HepG2 (cell line): ENCODE data around the gene CALN1. TPM values are rescaled to one million over a fixed set of nuclear protein-coding genes. Genes with fewer than 3 reads are reported as not detected.

Experiments used
- ATAC-seq: fragments of 200-7000 bp; cut with Tn5 transposase; 3 replicates; pipeline ENCODE4 v1.9.1; 2020; ENCODE audit warnings: mild to moderate bottlenecking, moderate library complexity
- BruUV-seq: library from RNA; stranded (reverse); fragments of 400-500 nt; replicated peaks from 2 replicates; lab custom pipeline; 2021; lab: Mats Ljungman, UMichigan
- CTCF ChIA-PET: fragments of 300-600 bp; formaldehyde crosslinking; extraction: SDS; loops from one replicate; lab custom pipeline; 2021; ENCODE audit warnings: low total read pairs, inconsistent platforms, low intra/inter-chr PET ratio; lab: Yijun Ruan, JAX
- POLR2A ChIA-PET: fragments of 350-600 bp; sonication (Branson Sonifier 250); formaldehyde crosslinking; loops from one replicate; lab custom pipeline; 2020; ENCODE audit warnings: antibody characterized with exemption, inconsistent platforms; lab: Yijun Ruan, JAX
- DNase-seq: peaks from one replicate; pipeline ENCODE4 v3.0.0-alpha.2; 2015; ENCODE audit warnings: low spot score
- FAIRE-seq: peaks from 3 replicates; lab custom pipeline; 2011; peaks lifted over from hg19 to GRCh38; lab: Jason Lieb, UNC
- H2AFZ ChIP-seq: one replicate; pipeline ENCODE4 v1.6.1; 2011; ENCODE audit warnings: low read length, inconsistent platforms
- H3K27ac ChIP-seq: fragments of 300-600 bp; 3 replicates; pipeline ENCODE4 v1.8.0; 2011; ENCODE audit warnings: mixed run types, mild to moderate bottlenecking, mixed read lengths, low read length, inconsistent platforms; ENCODE audit not compliant: insufficient read depth; ENCODE audit errors: extremely low read length
- H3K27me3 ChIP-seq, 2 experiments: fragments of 200-600 bp in 1 of 2; 2 replicates in 1 of 2; 3 replicates in 1 of 2; pipeline versions ENCODE4 v1.6.0 to v1.8.0; 2011; ENCODE audit warnings: low read length in 2 of 2, mild to moderate bottlenecking in 2 of 2, moderate library complexity in 2 of 2, inconsistent platforms in 1 of 2; ENCODE audit not compliant: insufficient read depth in 2 of 2, control insufficient read depth in 1 of 2
- H3K36me3 ChIP-seq, 2 experiments: fragments of 200-600 bp in 1 of 2; replicated peaks in 1 of 2; 2 replicates in 1 of 2; 3 replicates in 1 of 2; pipeline versions ENCODE4 v1.5.1 to v1.8.0; 2011; ENCODE audit warnings: low read length in 2 of 2, inconsistent platforms in 1 of 2; ENCODE audit not compliant: insufficient read depth in 2 of 2, control insufficient read depth in 1 of 2
- H3K4me1 ChIP-seq: 2 replicates; pipeline ENCODE4 v1.5.1; 2012; ENCODE audit warnings: low read length, inconsistent platforms; ENCODE audit not compliant: insufficient read depth
- H3K4me2 ChIP-seq: 2 replicates; pipeline ENCODE4 v1.6.0; 2011; ENCODE audit warnings: low read depth, low read length, inconsistent platforms
- H3K4me3 ChIP-seq, 3 experiments: fragments of 200-600 bp in 1 of 3; sonication (generic), shearing (Covaris generic) in 1 of 3; replicated peaks in 1 of 3; 2 replicates each; pipeline ENCODE4 v1.5.1; 2011 to 2016; ENCODE audit warnings: low read length in 3 of 3, inconsistent platforms in 2 of 3, low read depth in 2 of 3, mild to moderate bottlenecking in 2 of 3, control low read depth in 1 of 3, mixed read lengths in 1 of 3; ENCODE audit not compliant: insufficient read depth in 1 of 3
- H3K79me2 ChIP-seq: one replicate; pipeline ENCODE4 v1.6.1; 2011; ENCODE audit warnings: low read length, inconsistent platforms; ENCODE audit not compliant: insufficient read depth
- H3K9ac ChIP-seq: 2 replicates; pipeline ENCODE4 v1.6.0; 2011; ENCODE audit warnings: mild to moderate bottlenecking, low read depth, low read length, inconsistent platforms; ENCODE audit not compliant: insufficient read depth
- H3K9me3 ChIP-seq: 2 replicates; pipeline ENCODE4 v1.5.1; 2012; ENCODE audit warnings: mild to moderate bottlenecking, low read length
- H4K20me1 ChIP-seq: 2 replicates; pipeline ENCODE4 v1.6.0; 2011; ENCODE audit warnings: inconsistent platforms, mild to moderate bottlenecking, low read length, moderate library complexity; ENCODE audit not compliant: insufficient read depth
- FOXA3 ChIP-seq: IDR thresholded peaks from 2 replicates; pipeline ENCODE4 v1.6.1; 2016; ENCODE audit warnings: missing genetic modification reagents, missing compliant biosample characterization
- GABPA ChIP-seq, 2 experiments: IDR thresholded peaks; 2 replicates each; pipeline ENCODE4 v1.6.1; 2011 to 2016; ENCODE audit warnings: low read depth in 2 of 2, low read length in 1 of 2, missing biosample characterization in 1 of 2, missing genetic modification characterization in 1 of 2
- GPBP1L1 ChIP-seq: sonication (generic); formaldehyde crosslinking; IDR thresholded peaks from 2 replicates; pipeline ENCODE4 v1.5.0; 2020; ENCODE audit warnings: mild to moderate bottlenecking, missing genetic modification reagents
- IRF1 ChIP-seq: sonication (generic); formaldehyde crosslinking; IDR thresholded peaks from 2 replicates; pipeline ENCODE4 v1.4.0; 2020; ENCODE audit warnings: low read depth, mild to moderate bottlenecking, missing genetic modification reagents
- MED1 ChIP-seq: sonication (generic); formaldehyde crosslinking; IDR thresholded peaks from 2 replicates; pipeline ENCODE4 v1.4.0; 2020; ENCODE audit warnings: missing genetic modification reagents
- TAF15 ChIP-seq: fragments of 200-400 bp; formaldehyde crosslinking; IDR thresholded peaks from one replicate; pipeline ENCODE4 v1.6.1; 2018; ENCODE audit warnings: mild to moderate bottlenecking, low read depth, low read length; ENCODE audit not compliant: poor library complexity, severe bottlenecking
- TFE3 ChIP-seq: IDR thresholded peaks from 2 replicates; pipeline ENCODE4 v1.6.1; 2016
- ZBTB20 ChIP-seq: sonication (generic); formaldehyde crosslinking; IDR thresholded peaks from 2 replicates; pipeline ENCODE4 v1.8.1; 2023; ENCODE audit warnings: missing genetic modification reagents, low read depth, mild to moderate bottlenecking, borderline replicate concordance
- ZBTB21 ChIP-seq: sonication (generic); formaldehyde crosslinking; IDR thresholded peaks from 2 replicates; pipeline ENCODE4 v1.4.0; 2020; ENCODE audit warnings: missing genetic modification reagents
- ZNF3 ChIP-seq: IDR thresholded peaks from 2 replicates; pipeline ENCODE4 v1.7.0; 2017; ENCODE audit warnings: inconsistent platforms
- ZNF414 ChIP-seq: sonication (generic); formaldehyde crosslinking; IDR thresholded peaks from 2 replicates; pipeline ENCODE4 v1.5.0; 2020; ENCODE audit warnings: missing genetic modification reagents
- ZNF691 ChIP-seq: sonication (generic); formaldehyde crosslinking; IDR thresholded peaks from 2 replicates; pipeline ENCODE4 v1.4.0; 2020; ENCODE audit warnings: missing genetic modification reagents, low read depth, mild to moderate bottlenecking, borderline replicate concordance
- WGBS: methylation state at CpG from one replicate; pipeline ENCODE4 v1.1.6; 2017; ENCODE audit warnings: low lambda C conversion rate; 5-methylcytosine and 5-hydroxymethylcytosine counted together
- in situ Hi-C: cut with HindIII; loops from 2 replicates; pipeline ENCODE4 v1.10.0; 2017; ENCODE audit warnings: low pct_unique_long_range_greater_than_20kb; ENCODE audit not compliant: extremely low pct_ligation_motif_present
- intact Hi-C: fragments of 100-400 bp; cut with micrococcal nuclease; formaldehyde crosslinking; loops from one replicate; pipeline ENCODE4 v1.10.0; 2022; ENCODE audit not compliant: unreplicated experiment
- polyA plus RNA-seq, 8 experiments: library from polyadenylated mRNA; depleted of rRNA in 3 of 8; stranded (reverse) in 7 of 8; unstranded in 1 of 8; fragments of >200 nt; fragmentation: Illumina TruSeq in 4 of 8; extraction: Trizol in 4 of 8; gene quantifications; 2 replicates each; pipeline versions ENCODE4 v1.2.1 to v1.2.3, GENCODE V29; 2011 to 2016; ENCODE audit warnings: low read depth in 4 of 8, missing spikeins in 1 of 8, mixed read lengths in 1 of 8; ENCODE audit not compliant: insufficient read depth in 1 of 8
- total RNA-seq, 5 experiments: library from RNA; depleted of rRNA; stranded (reverse); fragments of >200 nt; fragmentation: Illumina TruSeq; extraction: Trizol; gene quantifications; 2 replicates each; pipeline ENCODE4 v1.2.3, GENCODE V29; 2016; ENCODE audit warnings: low read depth in 1 of 5

Gene CALN1
- total and polyA plus RNA-seq, 2 of the 13 experiments (the other 11 are each of a cell fraction or from before 2014, with no cell fraction given): not detected

- no peak for TF ChIP-seq GPBP1L1 (CRISPR knock-in tag)
Observed at GRCh38 chr7:71870812-71871211, 541.3 kb downstream of the CALN1 start (continued).

- intact Hi-C loops: no loop called here
- TF ChIP-seq GABPA (IDR thresholded peaks at IDR 0.05; ENCODE audit: low read depth, low read length) (no peak), GABPA (CRISPR knock-in tag; IDR thresholded peaks at IDR 0.05; ENCODE audit: low read depth) (peak; percentile 31; the same call in 1 of the 2 replicates), FOXA3 (no peak)
- TF ChIP-seq, all 625 proteins: peak for 1
- in situ Hi-C loops: no loop called here
- ChIA-PET POLR2A (no interaction called here), CTCF (no interaction called here)
- Histone ChIP-seq H3K79me2 (no peaks in the 10 kb centered on the region), H3K9ac (no peak overlapping the region), H2AFZ (no peak overlapping the region), H3K36me3 (no peaks in the 10 kb centered on the region), H3K9me3 (no peaks in the 10 kb centered on the region), H3K4me3 (no peak overlapping the region), H4K20me1 (no peaks in the 10 kb centered on the region), H3K27me3 (no peaks in the 10 kb centered on the region), H3K27ac (no peak overlapping the region), H3K4me1 (no peaks in the 10 kb centered on the region), H3K4me2 (no peak overlapping the region)
- FAIRE-seq (no peak), ATAC-seq (no peak), DNase-seq (no peak)
- WGBS: 0% methylated on average over 1 of the region's 1 CpG
- BruUV-seq: no TSS peak
Observed at GRCh38 chr7:71868797-71869196, 543.3 kb downstream of the CALN1 start.

GRCh38 chr7:71867626-71868025 is 544.5 kb downstream of the CALN1 start:
- WGBS: 35% methylated on average over 8 of the region's 8 CpGs
- TF ChIP-seq IRF1 (CRISPR knock-in tag) (no peak), MED1 (CRISPR knock-in tag) (no peak), ZNF3 (CRISPR knock-in tag) (no peak), ZNF691 (CRISPR knock-in tag) (no peak), TAF15 (no peak), TFE3 (CRISPR knock-in tag) (no peak), ZBTB20 (CRISPR knock-in tag) (no peak), ZNF414 (no peak), ZBTB21 (no peak)

More at GRCh38 chr7:71867626-71868025, 544.5 kb downstream of the CALN1 start:
- H3K9me3 ChIP-seq: no peaks in the 10 kb centered on the region
- ATAC-seq (no peak), FAIRE-seq (no peak), DNase-seq (no peak)
- H3K79me2 ChIP-seq: no peaks in the 10 kb centered on the region
- no peaks in the 10 kb centered on the region for H3K27me3 ChIP-seq
- H2AFZ ChIP-seq: no peak overlapping the region
- intact Hi-C loops: no loop called here
- BruUV-seq: no TSS peak
- no peaks in the 10 kb centered on the region for H4K20me1 ChIP-seq
- CTCF ChIA-PET: no interaction called here
- H3K4me2 ChIP-seq: no peak overlapping the region
- in situ Hi-C loops: no loop called here
- POLR2A ChIA-PET: no interaction called here
- H3K4me3 ChIP-seq: no peak overlapping the region
- H3K4me1 ChIP-seq: no peaks in the 10 kb centered on the region
- H3K27ac ChIP-seq: no peak overlapping the region
- no peaks in the 10 kb centered on the region for H3K36me3 ChIP-seq
- no peak overlapping the region for H3K9ac ChIP-seq
